Right lobe of liver (tissue), 4 donors: ENCODE data around the gene ARG2.

Source experiments
- CTCF ChIP-seq, 4 donors: fragments of 200-600 bp in 3 of 4; fragments of 450-650 bp in 1 of 4; IDR thresholded peaks; one replicate each; pipeline versions ENCODE4 v1.5.1 to v1.8.0; 2016 to 2022; ENCODE audit warnings: antibody characterized with exemption in 4 of 4, mild to moderate bottlenecking in 2 of 4
- POLR2A ChIP-seq: fragments of 450-650 bp; IDR thresholded peaks from one replicate; pipeline ENCODE4 v1.6.1; 2017; ENCODE audit warnings: antibody characterized with exemption, mild to moderate bottlenecking
- donor health status: DM: no; HTN: no; CAD: no.
- donor health status: DM: no; HTN: no; CAD: no.
- donor health status: DM: no; HTN: yes; CAD: no.

GRCh38 chr14:67580336-67581171, 39.2 kb upstream of the ARG2 start:
- TF ChIP-seq CTCF (IDR thresholded peaks at IDR 0.05) (no peak), POLR2A (no peak)
